ENCODE results near the gene NME7. TPM values are rescaled to one million over a fixed set of nuclear protein-coding genes. Genes with fewer than 3 reads are reported as not detected.

Gene NME7
- total and polyA plus RNA-seq, 2 experiments from 2014 or later = 39.1 to 48.5 TPM

DNA sequence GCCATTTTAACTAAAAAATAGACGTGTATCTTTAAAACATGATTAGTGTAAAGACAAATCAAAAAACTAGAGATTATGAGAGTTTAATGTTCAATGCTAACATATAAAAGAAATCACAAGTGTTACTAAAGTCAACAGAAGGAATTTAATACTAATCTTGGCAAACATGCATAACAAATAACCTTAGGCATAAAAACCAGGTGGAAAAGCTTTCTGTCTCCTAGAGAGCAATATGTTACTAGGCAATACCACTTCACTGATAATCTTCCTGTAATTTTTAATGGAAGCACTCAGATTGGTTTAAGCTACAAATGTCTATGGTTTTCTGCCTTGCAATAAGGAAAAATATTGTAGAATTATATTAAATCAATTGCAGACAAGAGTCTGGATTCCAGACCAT is 121.9 kb downstream of the NME7 start (continued):
- TF ChIP-seq, protein P1, sequence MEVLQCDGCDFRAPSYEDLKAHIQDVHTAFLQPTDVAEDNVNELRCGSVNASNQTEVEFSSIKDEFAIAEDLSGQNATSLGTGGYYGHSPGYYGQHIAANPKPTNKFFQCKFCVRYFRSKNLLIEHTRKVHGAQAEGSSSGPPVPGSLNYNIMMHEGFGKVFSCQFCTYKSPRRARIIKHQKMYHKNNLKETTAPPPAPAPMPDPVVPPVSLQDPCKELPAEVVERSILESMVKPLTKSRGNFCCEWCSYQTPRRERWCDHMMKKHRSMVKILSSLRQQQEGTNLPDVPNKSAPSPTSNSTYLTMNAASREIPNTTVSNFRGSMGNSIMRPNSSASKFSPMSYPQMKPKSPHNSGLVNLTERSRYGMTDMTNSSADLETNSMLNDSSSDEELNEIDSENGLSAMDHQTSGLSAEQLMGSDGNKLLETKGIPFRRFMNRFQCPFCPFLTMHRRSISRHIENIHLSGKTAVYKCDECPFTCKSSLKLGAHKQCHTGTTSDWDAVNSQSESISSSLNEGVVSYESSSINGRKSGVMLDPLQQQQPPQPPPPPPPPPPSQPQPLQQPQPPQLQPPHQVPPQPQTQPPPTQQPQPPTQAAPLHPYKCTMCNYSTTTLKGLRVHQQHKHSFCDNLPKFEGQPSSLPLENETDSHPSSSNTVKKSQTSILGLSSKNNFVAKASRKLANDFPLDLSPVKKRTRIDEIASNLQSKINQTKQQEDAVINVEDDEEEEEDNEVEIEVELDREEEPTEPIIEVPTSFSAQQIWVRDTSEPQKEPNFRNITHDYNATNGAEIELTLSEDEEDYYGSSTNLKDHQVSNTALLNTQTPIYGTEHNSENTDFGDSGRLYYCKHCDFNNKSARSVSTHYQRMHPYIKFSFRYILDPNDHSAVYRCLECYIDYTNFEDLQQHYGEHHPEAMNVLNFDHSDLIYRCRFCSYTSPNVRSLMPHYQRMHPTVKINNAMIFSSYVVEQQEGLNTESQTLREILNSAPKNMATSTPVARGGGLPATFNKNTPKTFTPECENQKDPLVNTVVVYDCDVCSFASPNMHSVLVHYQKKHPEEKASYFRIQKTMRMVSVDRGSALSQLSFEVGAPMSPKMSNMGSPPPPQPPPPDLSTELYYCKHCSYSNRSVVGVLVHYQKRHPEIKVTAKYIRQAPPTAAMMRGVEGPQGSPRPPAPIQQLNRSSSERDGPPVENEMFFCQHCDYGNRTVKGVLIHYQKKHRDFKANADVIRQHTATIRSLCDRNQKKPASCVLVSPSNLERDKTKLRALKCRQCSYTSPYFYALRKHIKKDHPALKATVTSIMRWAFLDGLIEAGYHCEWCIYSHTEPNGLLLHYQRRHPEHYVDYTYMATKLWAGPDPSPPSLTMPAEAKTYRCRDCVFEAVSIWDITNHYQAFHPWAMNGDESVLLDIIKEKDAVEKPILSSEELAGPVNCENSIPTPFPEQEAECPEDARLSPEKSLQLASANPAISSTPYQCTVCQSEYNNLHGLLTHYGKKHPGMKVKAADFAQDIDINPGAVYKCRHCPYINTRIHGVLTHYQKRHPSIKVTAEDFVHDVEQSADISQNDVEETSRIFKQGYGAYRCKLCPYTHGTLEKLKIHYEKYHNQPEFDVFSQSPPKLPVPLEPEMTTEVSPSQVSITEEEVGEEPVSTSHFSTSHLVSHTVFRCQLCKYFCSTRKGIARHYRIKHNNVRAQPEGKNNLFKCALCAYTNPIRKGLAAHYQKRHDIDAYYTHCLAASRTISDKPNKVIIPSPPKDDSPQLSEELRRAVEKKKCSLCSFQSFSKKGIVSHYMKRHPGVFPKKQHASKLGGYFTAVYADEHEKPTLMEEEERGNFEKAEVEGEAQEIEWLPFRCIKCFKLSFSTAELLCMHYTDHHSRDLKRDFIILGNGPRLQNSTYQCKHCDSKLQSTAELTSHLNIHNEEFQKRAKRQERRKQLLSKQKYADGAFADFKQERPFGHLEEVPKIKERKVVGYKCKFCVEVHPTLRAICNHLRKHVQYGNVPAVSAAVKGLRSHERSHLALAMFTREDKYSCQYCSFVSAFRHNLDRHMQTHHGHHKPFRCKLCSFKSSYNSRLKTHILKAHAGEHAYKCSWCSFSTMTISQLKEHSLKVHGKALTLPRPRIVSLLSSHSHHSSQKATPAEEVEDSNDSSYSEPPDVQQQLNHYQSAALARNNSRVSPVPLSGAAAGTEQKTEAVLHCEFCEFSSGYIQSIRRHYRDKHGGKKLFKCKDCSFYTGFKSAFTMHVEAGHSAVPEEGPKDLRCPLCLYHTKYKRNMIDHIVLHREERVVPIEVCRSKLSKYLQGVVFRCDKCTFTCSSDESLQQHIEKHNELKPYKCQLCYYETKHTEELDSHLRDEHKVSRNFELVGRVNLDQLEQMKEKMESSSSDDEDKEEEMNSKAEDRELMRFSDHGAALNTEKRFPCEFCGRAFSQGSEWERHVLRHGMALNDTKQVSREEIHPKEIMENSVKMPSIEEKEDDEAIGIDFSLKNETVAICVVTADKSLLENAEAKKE (CRISPR knock-in tag; IDR thresholded peaks at IDR 0.05) = no peak
- TF ChIP-seq EZH2phosphoT487 (IDR thresholded peaks at IDR 0.05; ENCODE audit: unreplicated experiment) (no peak), ZNF331 (CRISPR knock-in tag; IDR thresholded peaks at IDR 0.05; ENCODE audit: low read depth) (no peak), NANOG (IDR thresholded peaks at IDR 0.05; ENCODE audit: borderline replicate concordance) (no peak), EZH2 (IDR thresholded peaks at IDR 0.05; ENCODE audit: low read depth, unreplicated experiment) (no peak), POLR2AphosphoS5 (IDR thresholded peaks at IDR 0.05; ENCODE audit: low read depth) (no peak)
- TF ChIP-seq, protein P2, sequence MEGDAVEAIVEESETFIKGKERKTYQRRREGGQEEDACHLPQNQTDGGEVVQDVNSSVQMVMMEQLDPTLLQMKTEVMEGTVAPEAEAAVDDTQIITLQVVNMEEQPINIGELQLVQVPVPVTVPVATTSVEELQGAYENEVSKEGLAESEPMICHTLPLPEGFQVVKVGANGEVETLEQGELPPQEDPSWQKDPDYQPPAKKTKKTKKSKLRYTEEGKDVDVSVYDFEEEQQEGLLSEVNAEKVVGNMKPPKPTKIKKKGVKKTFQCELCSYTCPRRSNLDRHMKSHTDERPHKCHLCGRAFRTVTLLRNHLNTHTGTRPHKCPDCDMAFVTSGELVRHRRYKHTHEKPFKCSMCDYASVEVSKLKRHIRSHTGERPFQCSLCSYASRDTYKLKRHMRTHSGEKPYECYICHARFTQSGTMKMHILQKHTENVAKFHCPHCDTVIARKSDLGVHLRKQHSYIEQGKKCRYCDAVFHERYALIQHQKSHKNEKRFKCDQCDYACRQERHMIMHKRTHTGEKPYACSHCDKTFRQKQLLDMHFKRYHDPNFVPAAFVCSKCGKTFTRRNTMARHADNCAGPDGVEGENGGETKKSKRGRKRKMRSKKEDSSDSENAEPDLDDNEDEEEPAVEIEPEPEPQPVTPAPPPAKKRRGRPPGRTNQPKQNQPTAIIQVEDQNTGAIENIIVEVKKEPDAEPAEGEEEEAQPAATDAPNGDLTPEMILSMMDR (conservative IDR thresholded peaks at IDR 0.05; ENCODE audit: low read depth in 2 of 2) = no peak
